OCI-LY3 (cell line): ENCODE results near the gene SLC34A1.

Source experiments
- H2AFZ ChIP-seq: fragments of 200-600, 300-600 bp; shearing (Covaris generic); 2 replicates; pipeline ENCODE4 v1.6.0; 2014; ENCODE audit warnings: antibody characterized with exemption, low read depth, low read length
- H3K27ac ChIP-seq: fragments of 200-600, 300-600 bp; sonication (generic); 2 replicates; pipeline ENCODE4 v1.5.1; 2014; ENCODE audit warnings: mild to moderate bottlenecking, low read length, moderate library complexity, mixed read lengths
- H3K27me3 ChIP-seq: fragments of 200-600, 300-600 bp; sonication (generic); 2 replicates; pipeline ENCODE4 v1.6.1; 2014; ENCODE audit warnings: low read depth, low read length, mixed read lengths
- H3K36me3 ChIP-seq: fragments of 200-600, 300-600 bp; sonication (generic); replicated peaks from 2 replicates; pipeline ENCODE3; 2014; ENCODE audit warnings: low read depth, low read length, mixed read lengths
- H3K4me1 ChIP-seq: fragments of 300-600, 200-600 bp; sonication (generic); 2 replicates; pipeline ENCODE4 v1.6.1; 2014; ENCODE audit warnings: low read length, mixed read lengths
- H3K4me2 ChIP-seq: fragments of 200-600, 300-600 bp; sonication (generic); 2 replicates; pipeline ENCODE4 v1.6.1; 2014; ENCODE audit warnings: low read length, mixed read lengths
- H3K4me3 ChIP-seq: fragments of 300-600, 200-600 bp; sonication (generic); 2 replicates; pipeline ENCODE4 v1.5.1; 2014; ENCODE audit warnings: antibody characterized with exemption, mild to moderate bottlenecking, low read length, moderate library complexity
- H3K79me2 ChIP-seq: fragments of 300-600, 200-600 bp; shearing (Covaris generic); 2 replicates; pipeline ENCODE4 v1.6.1; 2014; ENCODE audit warnings: mild to moderate bottlenecking, low read length, mixed read lengths
- H3K9ac ChIP-seq: fragments of 300-600, 200-600 bp; shearing (Covaris generic); 2 replicates; pipeline ENCODE4 v1.6.0; 2014; ENCODE audit warnings: mild to moderate bottlenecking, low read length, moderate library complexity
- H3K9me3 ChIP-seq: fragments of 200-600, 300-600 bp; shearing (Covaris generic); 2 replicates; pipeline ENCODE4 v1.6.1; 2014; ENCODE audit warnings: low read length, mixed read lengths; ENCODE audit not compliant: insufficient read depth
- H4K20me1 ChIP-seq: fragments of 200-600, 300-600 bp; sonication (generic); 2 replicates; pipeline ENCODE4 v1.6.1; 2016; ENCODE audit warnings: low read length, mixed read lengths; ENCODE audit not compliant: insufficient read depth
- CTCF ChIP-seq: fragments of 200-600, 300-600 bp; sonication (generic); IDR thresholded peaks from 2 replicates; pipeline ENCODE4 v1.5.1; 2014; ENCODE audit warnings: antibody characterized with exemption, low read length, low read depth
- EZH2phosphoT487 ChIP-seq: fragments of 200-600 bp; shearing (Covaris generic); IDR thresholded peaks from 2 replicates; pipeline ENCODE4 v1.6.1; 2018; ENCODE audit warnings: antibody characterized with exemption, mixed run types, low read depth

SLC34A1 gene

GRCh38 chr5:177434942-177435738 is 50.9 kb downstream of the SLC34A1 start:
- peaks cover 4% of the 10 kb centered on the region for H3K79me2 ChIP-seq
- no peaks in the 10 kb centered on the region for H3K9me3 ChIP-seq
- H3K36me3 ChIP-seq = peaks cover 38% of the 10 kb centered on the region
- H3K27ac ChIP-seq = no peak overlapping the region
- peaks cover 19% of the 10 kb centered on the region for H3K4me1 ChIP-seq
- no peak overlapping the region for H3K4me3 ChIP-seq
- H2AFZ ChIP-seq = no peak overlapping the region
- no peaks in the 10 kb centered on the region for H3K27me3 ChIP-seq
- H3K4me2 ChIP-seq = no peak overlapping the region
- no peak overlapping the region for H3K9ac ChIP-seq
- no peaks in the 10 kb centered on the region; the same call in 1 of the 2 replicates for H4K20me1 ChIP-seq
- TF ChIP-seq CTCF (no peak), EZH2phosphoT487 (no peak)

- peaks cover 35% of the 10 kb centered on the region for H3K36me3 ChIP-seq
These were observed 51.8 kb downstream of the SLC34A1 start for GRCh38 chr5:177435847-177436536.

GRCh38 chr5:177437623-177438022 is 53.4 kb downstream of the SLC34A1 start:
- peaks cover 26% of the 10 kb centered on the region for H3K36me3 ChIP-seq

More at GRCh38 chr5:177435847-177436536, 51.8 kb downstream of the SLC34A1 start:
- Histone ChIP-seq H3K79me2 (no peaks in the 10 kb centered on the region), H2AFZ (no peak overlapping the region), H3K9ac (no peak overlapping the region), H4K20me1 (no peaks in the 10 kb centered on the region; the same call in 1 of the 2 replicates), H3K4me1 (peaks cover 11% of the 10 kb centered on the region), H3K4me3 (no peak overlapping the region), H3K27ac (no peak overlapping the region), H3K9me3 (no peaks in the 10 kb centered on the region), H3K4me2 (no peak overlapping the region), H3K27me3 (no peaks in the 10 kb centered on the region)
- TF ChIP-seq EZH2phosphoT487 (no peak), CTCF (no peak)

More at GRCh38 chr5:177437623-177438022, 53.4 kb downstream of the SLC34A1 start:
- H4K20me1 ChIP-seq = no peaks in the 10 kb centered on the region; the same call in 1 of the 2 replicates
- H3K4me3 ChIP-seq = no peak overlapping the region
- no peaks in the 10 kb centered on the region for H3K27me3 ChIP-seq
- no peaks in the 10 kb centered on the region for H3K79me2 ChIP-seq
- TF ChIP-seq CTCF (no peak), EZH2phosphoT487 (no peak)
- H3K9ac ChIP-seq = no peak overlapping the region
- no peak overlapping the region for H3K27ac ChIP-seq
- H3K4me1 ChIP-seq = no peaks in the 10 kb centered on the region
- H3K4me2 ChIP-seq = no peak overlapping the region
- H3K9me3 ChIP-seq = no peaks in the 10 kb centered on the region
- H2AFZ ChIP-seq = no peak overlapping the region
